DND-41 (cell line): ENCODE data around the gene HID1.

Experiments used
- ATAC-seq: fragments of 200-7000 bp; cut with Tn5 transposase; 3 replicates; pipeline ENCODE4 v1.9.1; 2021; ENCODE audit warnings: low read depth; ENCODE audit not compliant: insufficient read depth
- DNase-seq: peaks from one replicate; pipeline ENCODE4 v3.0.0-alpha.2; 2020
- H2AFZ ChIP-seq: 2 replicates; pipeline ENCODE4 v1.6.0; 2012; ENCODE audit warnings: low read depth, low read length
- H3K27ac ChIP-seq: 2 replicates; pipeline ENCODE4 v1.5.1; 2012; ENCODE audit warnings: low read length, inconsistent platforms
- H3K27me3 ChIP-seq: fragments of 200-600 bp; sonication (generic); 2 replicates; pipeline ENCODE4 v1.6.0; 2012; ENCODE audit warnings: low read length, mild to moderate bottlenecking, inconsistent platforms; ENCODE audit not compliant: insufficient read depth, poor library complexity
- H3K36me3 ChIP-seq: 2 replicates; pipeline ENCODE4 v1.5.1; 2012; ENCODE audit warnings: low read length, inconsistent platforms; ENCODE audit not compliant: insufficient read depth
- H3K4me1 ChIP-seq: 2 replicates; pipeline ENCODE4 v1.5.1; 2012; ENCODE audit warnings: mild to moderate bottlenecking, low read length; ENCODE audit not compliant: insufficient read depth
- H3K4me2 ChIP-seq: 2 replicates; pipeline ENCODE4 v1.6.0; 2012; ENCODE audit warnings: mild to moderate bottlenecking, moderate library complexity, low read length, inconsistent platforms; ENCODE audit not compliant: insufficient read depth
- H3K4me3 ChIP-seq, 2 experiments: fragments of 200-600 bp in 1 of 2; shearing (Covaris generic) in 1 of 2; 2 replicates each; pipeline ENCODE4 v1.5.1; 2012 to 2016; ENCODE audit warnings: inconsistent platforms in 2 of 2, low read length in 2 of 2, mild to moderate bottlenecking in 2 of 2, low read depth in 1 of 2, moderate library complexity in 1 of 2
- H3K79me2 ChIP-seq: 2 replicates; pipeline ENCODE4 v1.6.0; 2012; ENCODE audit warnings: low read length, inconsistent platforms; ENCODE audit not compliant: insufficient read depth
- H3K9ac ChIP-seq: 2 replicates; pipeline ENCODE4 v1.6.0; 2012; ENCODE audit warnings: low read depth, mild to moderate bottlenecking, inconsistent platforms, low read length, moderate library complexity
- H3K9me3 ChIP-seq: 2 replicates; pipeline ENCODE4 v1.5.1; 2012; ENCODE audit warnings: low read length, moderate library complexity, mild to moderate bottlenecking, inconsistent platforms; ENCODE audit not compliant: insufficient read depth, severe bottlenecking
- H4K20me1 ChIP-seq: 2 replicates; pipeline ENCODE4 v1.6.0; 2012; ENCODE audit warnings: low read length; ENCODE audit not compliant: insufficient read depth
- CTCF ChIP-seq: IDR thresholded peaks from 2 replicates; pipeline ENCODE4 v1.5.1; 2012; ENCODE audit warnings: borderline replicate concordance, low read length, moderate library complexity, mild to moderate bottlenecking; ENCODE audit not compliant: poor library complexity, severe bottlenecking; ENCODE audit errors: extremely low read depth
- EZH2 ChIP-seq: IDR thresholded peaks from 3 replicates; pipeline ENCODE4 v1.6.1; 2012; ENCODE audit warnings: borderline replicate concordance, low read depth, mild to moderate bottlenecking, moderate library complexity, low read length, inconsistent platforms; ENCODE audit not compliant: severe bottlenecking

The HID1 gene

GRCh38 chr17:74921026-74921681 lies 51.4 kb downstream of the HID1 start:
- H3K27ac ChIP-seq: no peak overlapping the region
- ATAC-seq (no peak), DNase-seq (no peak)
- H2AFZ ChIP-seq: no peak overlapping the region
- H3K79me2 ChIP-seq: no peaks in the 10 kb centered on the region
- TF ChIP-seq EZH2 (no peak), CTCF (no peak)
- H3K9ac ChIP-seq: no peak overlapping the region
- no peaks in the 10 kb centered on the region for H3K9me3 ChIP-seq
- no peaks in the 10 kb centered on the region; the same call in 1 of the 2 replicates for H4K20me1 ChIP-seq
- H3K36me3 ChIP-seq: no peaks in the 10 kb centered on the region
- no peak overlapping the region for H3K4me3 ChIP-seq
- peaks cover 12% of the 10 kb centered on the region for H3K27me3 ChIP-seq
- H3K4me2 ChIP-seq: no peak overlapping the region
- H3K4me1 ChIP-seq: no peaks in the 10 kb centered on the region

GRCh38 chr17:74920642-74921025 lies 51.9 kb downstream of the HID1 start:
- no peak overlapping the region for H2AFZ ChIP-seq
- no peak overlapping the region for H3K9ac ChIP-seq
- TF ChIP-seq CTCF (no peak), EZH2 (no peak)
- peaks cover 12% of the 10 kb centered on the region for H3K27me3 ChIP-seq
- H4K20me1 ChIP-seq: no peaks in the 10 kb centered on the region; the same call in 1 of the 2 replicates
- no peaks in the 10 kb centered on the region for H3K9me3 ChIP-seq
- H3K27ac ChIP-seq: no peak overlapping the region
- ATAC-seq (no peak), DNase-seq (no peak)
- no peaks in the 10 kb centered on the region for H3K36me3 ChIP-seq
- no peaks in the 10 kb centered on the region for H3K79me2 ChIP-seq
- H3K4me2 ChIP-seq: no peak overlapping the region
- H3K4me1 ChIP-seq: no peaks in the 10 kb centered on the region
- H3K4me3 ChIP-seq: no peak overlapping the region

- no peak overlapping the region for H3K9ac ChIP-seq
- no peaks in the 10 kb centered on the region for H3K79me2 ChIP-seq
- H2AFZ ChIP-seq: no peak overlapping the region
- no peak overlapping the region for H3K4me2 ChIP-seq
- H3K4me3 ChIP-seq: no peak overlapping the region
- H3K27ac ChIP-seq: no peak overlapping the region
- no peak for DNase-seq
- peaks cover 8% of the 10 kb centered on the region for H3K27me3 ChIP-seq
- no peaks in the 10 kb centered on the region for H3K9me3 ChIP-seq
- no peak for ATAC-seq
- TF ChIP-seq CTCF (no peak), EZH2 (no peak)
- no peaks in the 10 kb centered on the region; the same call in 1 of the 2 replicates for H4K20me1 ChIP-seq
- no peaks in the 10 kb centered on the region for H3K36me3 ChIP-seq
- H3K4me1 ChIP-seq: no peaks in the 10 kb centered on the region
These were observed 52.3 kb downstream of the HID1 start for GRCh38 chr17:74920306-74920620.
